ENCODE data around the gene CHD2.

DNA sequence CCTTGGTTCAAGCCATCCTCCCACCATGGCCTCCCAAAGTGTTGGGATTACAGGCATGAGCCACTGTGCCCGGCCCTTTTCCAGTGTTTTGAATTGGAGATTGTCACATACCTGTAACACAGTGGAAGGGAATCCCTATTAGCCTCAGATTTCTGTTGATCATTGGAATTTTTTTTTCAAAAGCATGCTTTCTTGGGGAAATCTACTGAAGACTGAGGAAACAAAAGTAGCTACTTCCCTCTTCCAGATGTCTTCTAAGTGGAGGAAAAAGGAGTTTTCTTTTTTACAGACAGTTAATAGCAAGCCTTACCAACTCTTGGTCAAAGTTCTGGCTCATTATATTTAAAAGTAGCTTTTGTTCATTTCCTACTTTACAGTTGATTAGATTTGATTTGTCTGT is 33.7 kb downstream of the CHD2 start:
- TF ChIP-seq, protein P1, sequence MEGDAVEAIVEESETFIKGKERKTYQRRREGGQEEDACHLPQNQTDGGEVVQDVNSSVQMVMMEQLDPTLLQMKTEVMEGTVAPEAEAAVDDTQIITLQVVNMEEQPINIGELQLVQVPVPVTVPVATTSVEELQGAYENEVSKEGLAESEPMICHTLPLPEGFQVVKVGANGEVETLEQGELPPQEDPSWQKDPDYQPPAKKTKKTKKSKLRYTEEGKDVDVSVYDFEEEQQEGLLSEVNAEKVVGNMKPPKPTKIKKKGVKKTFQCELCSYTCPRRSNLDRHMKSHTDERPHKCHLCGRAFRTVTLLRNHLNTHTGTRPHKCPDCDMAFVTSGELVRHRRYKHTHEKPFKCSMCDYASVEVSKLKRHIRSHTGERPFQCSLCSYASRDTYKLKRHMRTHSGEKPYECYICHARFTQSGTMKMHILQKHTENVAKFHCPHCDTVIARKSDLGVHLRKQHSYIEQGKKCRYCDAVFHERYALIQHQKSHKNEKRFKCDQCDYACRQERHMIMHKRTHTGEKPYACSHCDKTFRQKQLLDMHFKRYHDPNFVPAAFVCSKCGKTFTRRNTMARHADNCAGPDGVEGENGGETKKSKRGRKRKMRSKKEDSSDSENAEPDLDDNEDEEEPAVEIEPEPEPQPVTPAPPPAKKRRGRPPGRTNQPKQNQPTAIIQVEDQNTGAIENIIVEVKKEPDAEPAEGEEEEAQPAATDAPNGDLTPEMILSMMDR (IDR thresholded peaks at IDR 0.05) = no peak
- no peak for TF ChIP-seq TCF7L2 (IDR thresholded peaks at IDR 0.05; ENCODE audit: low read depth, low read length)
